Mesendoderm (in vitro differentiated cells): ENCODE data around the gene TMC6.

Experiments used
- DNase-seq: peaks from one replicate; pipeline ENCODE4 v3.0.0; 2013
- H2AK5ac ChIP-seq: 2 replicates; pipeline ENCODE4 v1.6.1; 2013; ENCODE audit warnings: low read length, inconsistent platforms
- H2BK120ac ChIP-seq: 2 replicates; pipeline ENCODE4 v1.6.1; 2013; ENCODE audit warnings: low read depth, mild to moderate bottlenecking, low read length, moderate library complexity, mixed read lengths
- H2BK15ac ChIP-seq: replicated peaks from 2 replicates; pipeline ENCODE4 v1.6.1; 2013; ENCODE audit warnings: low read depth, mild to moderate bottlenecking, moderate library complexity
- H2BK5ac ChIP-seq: 2 replicates; pipeline ENCODE4 v1.6.1; 2013; ENCODE audit warnings: low read length, inconsistent platforms
- H3K18ac ChIP-seq: 2 replicates; pipeline ENCODE4 v1.6.1; 2013; ENCODE audit warnings: mild to moderate bottlenecking, low read length, mixed read lengths
- H3K23ac ChIP-seq: one replicate; pipeline ENCODE4 v1.6.1; 2013; ENCODE audit warnings: low read length
- H3K27ac ChIP-seq: 2 replicates; pipeline ENCODE4 v1.5.1; 2013; ENCODE audit warnings: low read depth, mild to moderate bottlenecking, inconsistent platforms, low read length, moderate library complexity
- H3K27me3 ChIP-seq: 2 replicates; pipeline ENCODE4 v1.6.1; 2013; ENCODE audit warnings: low read length, control low read depth, mild to moderate bottlenecking, inconsistent platforms; ENCODE audit not compliant: insufficient read depth, poor library complexity
- H3K36me3 ChIP-seq: 2 replicates; pipeline ENCODE4 v1.6.1; 2013; ENCODE audit warnings: low read length, inconsistent platforms; ENCODE audit not compliant: control insufficient read depth, insufficient read depth
- H3K4ac ChIP-seq: one replicate; pipeline ENCODE4 v1.6.1; 2013; ENCODE audit warnings: low read depth, mild to moderate bottlenecking, low read length, moderate library complexity
- H3K4me1 ChIP-seq: 2 replicates; pipeline ENCODE4 v1.6.1; 2013; ENCODE audit warnings: low read depth, low read length, inconsistent platforms; ENCODE audit not compliant: control insufficient read depth
- H3K4me2 ChIP-seq: 2 replicates; pipeline ENCODE4 v1.6.1; 2013; ENCODE audit warnings: low read length
- H3K4me3 ChIP-seq: 2 replicates; pipeline ENCODE4 v1.5.1; 2013; ENCODE audit warnings: mild to moderate bottlenecking, low read length
- H3K56ac ChIP-seq: one replicate; pipeline ENCODE4 v1.6.1; 2013; ENCODE audit warnings: low read length
- H3K79me1 ChIP-seq: 2 replicates; pipeline ENCODE4 v1.6.1; 2013; ENCODE audit warnings: low read length, inconsistent platforms
- H3K79me2 ChIP-seq: 2 replicates; pipeline ENCODE4 v1.6.1; 2013; ENCODE audit warnings: mild to moderate bottlenecking, low read length; ENCODE audit not compliant: control insufficient read depth, insufficient read depth
- H3K9ac ChIP-seq: 2 replicates; pipeline ENCODE4 v1.6.1; 2013; ENCODE audit warnings: low read length, inconsistent platforms
- H4K5ac ChIP-seq: one replicate; pipeline ENCODE4 v1.6.1; 2013; ENCODE audit warnings: low read length
- H4K8ac ChIP-seq: one replicate; pipeline ENCODE4 v1.6.1; 2013; ENCODE audit warnings: low read depth, mild to moderate bottlenecking, control low read depth, low read length, moderate library complexity
- WGBS: extraction: QIAGEN DNeasy Blood & Tissue Kit; methylation state at CpG from one replicate; pipeline ENCODE4 v1.1.7; 2013; ENCODE audit warnings: low lambda C conversion rate, missing lambda C conversion rate; ENCODE audit not compliant: insufficient coverage; ENCODE audit errors: extremely low coverage; 5-methylcytosine and 5-hydroxymethylcytosine counted together

Gene TMC6

DNA sequence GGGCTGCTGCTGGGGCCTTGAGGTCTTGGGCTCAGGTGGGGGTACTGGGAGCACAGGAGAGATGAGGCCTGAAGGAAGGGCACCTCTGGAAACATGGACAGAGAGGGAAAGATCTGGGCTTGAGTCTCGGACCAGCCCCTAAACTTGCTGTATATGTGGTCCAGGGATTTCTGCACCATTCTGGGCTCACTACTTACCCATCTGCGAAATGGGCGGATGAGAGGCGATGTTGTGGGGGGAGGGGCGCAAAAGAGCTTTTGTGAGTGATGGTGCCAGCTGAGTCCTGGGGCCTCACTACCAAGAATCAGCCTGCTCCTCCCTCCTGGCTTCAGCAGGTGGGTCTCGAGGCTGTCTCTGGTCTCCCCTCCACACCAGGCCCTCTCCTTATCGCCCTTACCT, 17.9 kb upstream of the TMC6 start:
- H3K18ac ChIP-seq: no peak overlapping the region
- H4K5ac ChIP-seq: no peak overlapping the region
- no peak overlapping the region for H2BK15ac ChIP-seq
- H3K9ac ChIP-seq: no peak overlapping the region
- no peaks in the 10 kb centered on the region for H3K79me1 ChIP-seq
- H2AK5ac ChIP-seq: no peak overlapping the region
- no peak overlapping the region for H3K23ac ChIP-seq
- no peaks in the 10 kb centered on the region for H3K27me3 ChIP-seq
- no peak overlapping the region for H3K56ac ChIP-seq
- H3K36me3 ChIP-seq: no peaks in the 10 kb centered on the region
- no peak overlapping the region for H2BK5ac ChIP-seq
- no CpG with 5 or more reads among the region's 7 CpGs for WGBS
- DNase-seq: no peak
- H3K4me2 ChIP-seq: no peak overlapping the region
- no peak overlapping the region for H3K4ac ChIP-seq
- H3K4me1 ChIP-seq: no peaks in the 10 kb centered on the region
- no peaks in the 10 kb centered on the region for H3K79me2 ChIP-seq
- no peak overlapping the region for H4K8ac ChIP-seq
- no peak overlapping the region for H3K27ac ChIP-seq
- H3K4me3 ChIP-seq: no peak overlapping the region
- H2BK120ac ChIP-seq: no peak overlapping the region

DNA sequence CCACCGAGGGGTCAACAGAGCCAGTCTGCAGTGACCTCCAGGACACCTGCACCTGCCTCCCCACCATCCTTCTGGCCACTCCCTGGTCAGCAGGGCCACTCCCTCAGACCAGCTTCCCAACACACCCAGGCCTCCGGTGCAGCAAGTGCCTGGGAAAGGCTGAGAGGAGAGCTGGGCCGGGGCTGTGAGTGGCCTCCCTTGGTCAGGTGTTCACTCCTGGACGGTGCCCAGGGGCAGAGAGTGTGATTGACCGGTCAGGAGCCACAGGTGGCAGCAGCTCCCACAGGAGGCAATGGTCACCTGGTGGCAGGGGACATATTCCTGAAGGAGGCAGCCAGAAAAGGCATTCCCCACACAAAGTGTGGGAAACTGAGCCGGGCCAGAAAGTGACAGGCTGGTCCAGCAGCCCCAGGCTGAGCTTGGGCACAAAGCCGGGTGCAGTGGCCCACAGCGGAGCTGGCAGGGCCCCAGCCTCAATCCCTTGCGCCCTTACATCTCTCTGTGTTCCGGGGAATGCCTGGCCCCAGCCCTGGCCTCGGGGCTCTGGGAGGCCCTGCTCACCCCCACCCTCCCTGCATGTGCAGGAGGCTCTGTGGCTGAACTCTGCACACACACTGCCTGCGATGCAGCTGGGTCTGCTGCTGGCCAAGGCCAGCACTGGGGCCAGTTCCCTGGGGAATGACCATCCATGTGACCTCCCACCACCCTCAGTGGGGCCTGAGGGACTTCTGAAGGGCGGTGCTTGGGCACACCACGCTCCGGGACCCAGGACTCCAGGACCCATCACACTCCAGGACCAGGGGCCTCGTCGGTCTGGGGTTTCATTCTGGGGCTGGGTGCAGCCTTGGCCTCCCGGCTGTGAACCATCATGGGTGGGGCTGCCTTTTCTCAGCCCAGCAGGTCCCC, 16.4 kb upstream of the TMC6 start:
- no peak overlapping the region for H3K4me2 ChIP-seq
- no peak overlapping the region for H3K4ac ChIP-seq
- H4K5ac ChIP-seq: no peak overlapping the region
- H3K9ac ChIP-seq: no peak overlapping the region
- no peaks in the 10 kb centered on the region for H3K27me3 ChIP-seq
- no peak overlapping the region for H3K56ac ChIP-seq
- no peak overlapping the region for H4K8ac ChIP-seq
- no peak overlapping the region for H3K27ac ChIP-seq
- no peak overlapping the region for H2BK15ac ChIP-seq
- H3K23ac ChIP-seq: no peak overlapping the region
- H2BK120ac ChIP-seq: no peak overlapping the region
- H3K4me1 ChIP-seq: no peaks in the 10 kb centered on the region
- H3K4me3 ChIP-seq: no peak overlapping the region
- no peaks in the 10 kb centered on the region for H3K79me1 ChIP-seq
- DNase-seq: no peak
- H2AK5ac ChIP-seq: no peak overlapping the region
- no peaks in the 10 kb centered on the region for H3K79me2 ChIP-seq
- H2BK5ac ChIP-seq: no peak overlapping the region
- no CpG with 5 or more reads among the region's 18 CpGs for WGBS
- H3K36me3 ChIP-seq: no peaks in the 10 kb centered on the region
- no peak overlapping the region for H3K18ac ChIP-seq

DNA sequence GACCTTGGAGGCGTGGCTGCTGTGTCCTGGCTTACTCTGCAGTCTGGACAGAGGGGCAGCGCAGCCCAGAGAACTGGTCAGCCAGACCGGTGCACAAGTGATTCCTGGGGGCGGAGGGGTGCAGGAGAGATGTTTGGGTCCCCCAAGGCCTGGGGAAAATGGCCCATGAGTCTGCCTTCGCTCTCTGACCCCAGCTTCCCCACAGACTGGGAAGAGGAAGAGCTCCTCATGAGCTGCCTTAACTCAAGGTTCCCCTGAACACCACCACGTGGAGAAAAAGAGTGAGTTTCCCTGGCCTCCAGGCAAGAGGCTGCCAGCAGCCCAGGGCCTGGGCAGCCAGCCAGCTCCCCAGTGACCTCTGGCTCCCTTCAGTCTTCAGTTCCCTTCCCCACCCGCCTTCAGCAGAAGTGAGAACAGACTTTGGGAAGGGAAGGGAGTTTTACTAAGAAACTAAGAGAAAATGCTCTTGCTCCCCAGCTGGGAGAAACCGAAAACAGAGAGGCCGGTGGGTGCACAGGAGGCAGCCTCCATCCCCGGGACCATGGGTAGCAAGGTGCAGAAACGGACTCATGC, 15.7 kb upstream of the TMC6 start:
- Histone ChIP-seq H3K27me3 (no peaks in the 10 kb centered on the region), H4K5ac (no peak overlapping the region), H3K4me2 (no peak overlapping the region), H2AK5ac (no peak overlapping the region), H3K56ac (no peak overlapping the region), H3K36me3 (no peaks in the 10 kb centered on the region), H3K18ac (no peak overlapping the region), H2BK5ac (no peak overlapping the region), H3K4me1 (no peaks in the 10 kb centered on the region), H3K79me2 (no peaks in the 10 kb centered on the region), H3K9ac (no peak overlapping the region), H3K79me1 (no peaks in the 10 kb centered on the region), H3K4me3 (no peak overlapping the region), H2BK120ac (no peak overlapping the region), H4K8ac (no peak overlapping the region), H2BK15ac (no peak overlapping the region), H3K27ac (no peak overlapping the region), H3K4ac (no peak overlapping the region), H3K23ac (no peak overlapping the region)
- DNase-seq: no peak
- no CpG with 5 or more reads among the region's 11 CpGs for WGBS

DNA sequence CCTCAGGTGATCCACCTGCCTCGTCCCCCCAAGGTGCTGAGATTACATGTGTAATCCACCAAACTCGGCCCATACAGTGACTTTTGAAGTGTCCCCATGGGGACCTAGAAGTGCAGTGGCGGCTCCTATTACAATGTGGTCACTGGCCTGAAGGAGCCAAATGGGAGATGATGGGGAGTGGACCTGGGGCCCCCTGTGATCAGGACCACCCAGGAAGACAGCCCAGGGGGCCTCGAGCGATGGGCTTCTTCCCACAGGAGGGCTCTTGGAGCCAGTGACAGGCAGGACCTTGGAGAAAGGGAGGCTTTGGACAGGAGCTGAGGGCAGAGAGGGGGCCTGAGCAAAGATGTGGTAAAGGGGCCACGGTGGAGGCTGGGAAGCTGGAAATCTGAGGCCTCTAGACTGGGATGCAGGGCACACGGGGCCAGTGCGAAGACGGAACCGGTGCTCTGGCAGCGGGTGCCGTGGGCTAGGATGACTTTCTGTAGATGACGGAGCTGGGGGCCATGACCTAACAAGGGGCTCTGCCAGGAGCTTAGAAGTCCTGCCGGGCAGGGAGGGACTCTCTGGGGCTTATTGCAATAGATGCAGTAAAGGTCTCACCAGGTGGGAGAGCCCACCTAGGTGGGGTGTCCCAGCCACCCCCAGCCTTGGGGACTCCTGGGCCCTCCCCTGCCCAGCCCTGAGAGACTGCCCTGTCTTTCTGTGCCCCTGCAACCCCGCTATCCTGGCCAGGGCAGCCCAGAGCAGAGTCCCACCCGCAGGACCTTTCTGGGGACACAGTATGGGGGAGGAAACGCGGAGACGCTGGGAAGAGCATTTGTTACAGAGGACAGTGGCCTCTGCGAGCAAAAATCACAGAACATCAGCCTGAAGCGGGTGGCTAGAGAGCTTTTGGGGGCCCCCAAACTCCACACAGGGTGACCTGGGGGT, 14.9 kb upstream of the TMC6 start:
- Histone ChIP-seq H2AK5ac (no peak overlapping the region), H3K4me3 (no peak overlapping the region), H3K4ac (no peak overlapping the region), H3K9ac (no peak overlapping the region), H2BK15ac (no peak overlapping the region), H3K27me3 (no peaks in the 10 kb centered on the region), H3K79me1 (no peaks in the 10 kb centered on the region), H3K79me2 (no peaks in the 10 kb centered on the region), H4K5ac (no peak overlapping the region), H3K18ac (no peak overlapping the region), H2BK5ac (no peak overlapping the region), H3K56ac (no peak overlapping the region), H4K8ac (no peak overlapping the region), H2BK120ac (no peak overlapping the region), H3K4me2 (no peak overlapping the region), H3K27ac (no peak overlapping the region), H3K23ac (no peak overlapping the region), H3K4me1 (no peaks in the 10 kb centered on the region), H3K36me3 (no peaks in the 10 kb centered on the region)
- WGBS: no CpG with 5 or more reads among the region's 21 CpGs
- DNase-seq: no peak

DNA sequence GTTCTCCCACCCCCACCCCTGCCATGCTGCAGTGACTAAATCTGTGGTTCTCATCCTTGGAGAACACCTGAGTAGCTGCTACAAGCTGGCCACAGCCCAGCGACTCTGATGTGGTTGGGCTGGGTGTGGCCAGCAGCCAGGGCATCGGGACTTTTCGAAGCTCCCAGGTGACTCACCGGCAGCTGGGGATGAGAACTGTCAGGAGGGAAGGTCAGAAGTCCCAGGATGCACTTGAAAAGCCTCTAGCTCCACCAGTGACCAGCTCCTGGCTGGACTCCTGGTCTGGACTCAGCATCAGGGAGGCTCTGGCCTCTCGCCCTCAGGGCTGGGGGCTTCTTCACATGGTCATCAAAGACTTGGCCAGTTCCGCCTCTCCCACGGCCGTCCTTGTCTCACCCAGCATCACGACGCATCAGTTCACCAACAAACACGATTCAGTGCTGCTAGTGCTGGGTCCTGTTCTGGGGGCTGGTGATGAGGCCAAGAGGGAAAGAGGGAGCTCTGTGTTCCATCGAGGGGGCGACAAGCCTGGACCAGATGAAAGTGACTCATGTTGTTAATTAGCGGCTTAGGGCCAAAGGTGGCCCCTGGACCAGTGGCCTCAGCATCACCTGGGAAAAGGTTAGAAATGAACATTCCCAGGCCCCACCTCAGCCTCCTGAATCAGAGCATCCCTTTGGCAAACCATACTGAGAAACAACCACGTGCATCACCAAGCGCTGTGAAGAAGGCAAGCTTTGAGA, 13.7 kb upstream of the TMC6 start:
- Histone ChIP-seq H3K4me1 (no peaks in the 10 kb centered on the region), H3K9ac (no peak overlapping the region), H3K27me3 (no peaks in the 10 kb centered on the region), H3K36me3 (no peaks in the 10 kb centered on the region), H3K23ac (no peak overlapping the region), H3K18ac (no peak overlapping the region), H3K56ac (no peak overlapping the region), H2AK5ac (no peak overlapping the region), H4K8ac (no peak overlapping the region), H3K4ac (no peak overlapping the region), H3K27ac (no peak overlapping the region), H3K4me3 (no peak overlapping the region), H3K79me2 (no peaks in the 10 kb centered on the region), H2BK15ac (no peak overlapping the region), H3K4me2 (no peak overlapping the region), H2BK120ac (no peak overlapping the region), H2BK5ac (no peak overlapping the region), H4K5ac (no peak overlapping the region), H3K79me1 (no peaks in the 10 kb centered on the region)
- peak; percentile 61 for DNase-seq
- no CpG with 5 or more reads among the region's 16 CpGs for WGBS
